Vagina (tissue), 2 donors: ENCODE measurements around the gene COMMD7.

Experiments
- POLR2A ChIP-seq, 2 donors: fragments of 450-650 bp; IDR thresholded peaks; one replicate each; pipeline ENCODE4 v1.6.1; 2017; ENCODE audit warnings: antibody characterized with exemption in 2 of 2, mild to moderate bottlenecking in 2 of 2, moderate library complexity in 2 of 2
- TF ChIP-seq, protein P1 (sequence below), 3 experiments: fragments of 450-650 bp in 2 of 3; fragments of 200-600 bp in 1 of 3; sonication (generic) in 1 of 3; IDR thresholded peaks; one replicate each; pipeline ENCODE4 v1.5.1; 2017 to 2019; ENCODE audit warnings: antibody characterized with exemption in 3 of 3, mild to moderate bottlenecking in 2 of 3, moderate library complexity in 2 of 3

DNA sequence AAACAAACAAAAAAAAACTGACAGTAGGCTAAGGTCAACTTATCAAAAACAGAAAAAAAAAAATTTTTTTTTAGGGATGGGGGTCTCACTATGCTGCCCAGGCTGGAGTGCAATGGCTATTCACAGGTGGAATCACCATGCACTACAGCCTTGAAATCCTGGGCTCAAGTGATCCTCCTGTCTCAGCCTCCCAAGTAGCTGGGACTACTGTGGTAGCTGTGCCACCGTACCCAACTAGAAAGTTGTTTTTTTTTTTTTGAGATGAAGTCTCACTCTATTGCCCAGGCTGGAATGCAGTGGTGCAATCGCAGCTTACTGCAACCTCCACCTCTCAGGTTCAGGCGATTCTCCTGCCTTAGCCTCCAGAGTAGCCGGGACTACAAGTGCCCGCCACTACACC, 2.1 kb downstream of the COMMD7 start:
- TF ChIP-seq, protein P1, sequence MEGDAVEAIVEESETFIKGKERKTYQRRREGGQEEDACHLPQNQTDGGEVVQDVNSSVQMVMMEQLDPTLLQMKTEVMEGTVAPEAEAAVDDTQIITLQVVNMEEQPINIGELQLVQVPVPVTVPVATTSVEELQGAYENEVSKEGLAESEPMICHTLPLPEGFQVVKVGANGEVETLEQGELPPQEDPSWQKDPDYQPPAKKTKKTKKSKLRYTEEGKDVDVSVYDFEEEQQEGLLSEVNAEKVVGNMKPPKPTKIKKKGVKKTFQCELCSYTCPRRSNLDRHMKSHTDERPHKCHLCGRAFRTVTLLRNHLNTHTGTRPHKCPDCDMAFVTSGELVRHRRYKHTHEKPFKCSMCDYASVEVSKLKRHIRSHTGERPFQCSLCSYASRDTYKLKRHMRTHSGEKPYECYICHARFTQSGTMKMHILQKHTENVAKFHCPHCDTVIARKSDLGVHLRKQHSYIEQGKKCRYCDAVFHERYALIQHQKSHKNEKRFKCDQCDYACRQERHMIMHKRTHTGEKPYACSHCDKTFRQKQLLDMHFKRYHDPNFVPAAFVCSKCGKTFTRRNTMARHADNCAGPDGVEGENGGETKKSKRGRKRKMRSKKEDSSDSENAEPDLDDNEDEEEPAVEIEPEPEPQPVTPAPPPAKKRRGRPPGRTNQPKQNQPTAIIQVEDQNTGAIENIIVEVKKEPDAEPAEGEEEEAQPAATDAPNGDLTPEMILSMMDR (IDR thresholded peaks at IDR 0.05), result no peak
- TF ChIP-seq POLR2A (IDR thresholded peaks at IDR 0.05), result no peak
